PC-3 (cell line): ENCODE measurements around the gene VPS8. TPM values are rescaled to one million over a fixed set of nuclear protein-coding genes. Genes with fewer than 3 reads are reported as not detected.

Experiments used
- ATAC-seq: fragments of 200-7000 bp; cut with Tn5 transposase; 2 replicates; pipeline ENCODE4 v1.9.1; 2020; ENCODE audit warnings: mild to moderate bottlenecking, moderate library complexity
- BruUV-seq: library from RNA; stranded (reverse); fragments of 400-500 nt; replicated peaks from 2 replicates; lab custom pipeline; 2021; lab: Mats Ljungman, UMichigan
- CTCF ChIA-PET: fragments of 300-600 bp; sonication (Branson Sonifier 250); formaldehyde crosslinking; loops from one replicate; lab custom pipeline; 2022; ENCODE audit warnings: antibody characterized with exemption; lab: Charles Lee
- POLR2A ChIA-PET: fragments of 300-600 bp; sonication (Branson Sonifier 250); formaldehyde crosslinking; loops from one replicate; lab custom pipeline; 2022; ENCODE audit warnings: antibody characterized with exemption; ENCODE audit not compliant: unreplicated experiment; lab: Charles Lee
- DNase-seq: peaks from one replicate; pipeline ENCODE4 v3.0.0-alpha.2; 2015
- H2AFZ ChIP-seq: fragments of 300-600 bp; sonication (generic); 2 replicates; pipeline ENCODE4 v1.6.0; 2016; ENCODE audit warnings: antibody characterized with exemption, low read length
- H3F3A ChIP-seq: fragments of 300-600 bp; sonication (generic); one replicate; pipeline ENCODE4 v1.6.0; 2017; ENCODE audit warnings: antibody characterized with exemption, low read length, control low read depth, mild to moderate bottlenecking; ENCODE audit not compliant: unreplicated experiment
- H3K27ac ChIP-seq: fragments of 300-600 bp; sonication (generic); 2 replicates; pipeline ENCODE4 v1.5.1; 2016; ENCODE audit warnings: mild to moderate bottlenecking, low read length
- H3K27me3 ChIP-seq: fragments of 300-600 bp; sonication (generic); 2 replicates; pipeline ENCODE4 v1.6.1; 2016; ENCODE audit warnings: low read length, mixed read lengths
- H3K36me3 ChIP-seq: fragments of 300-600 bp; sonication (generic); 2 replicates; pipeline ENCODE4 v1.6.1; 2016; ENCODE audit warnings: low read depth, mixed run types, low read length, mixed read lengths
- H3K4me1 ChIP-seq: fragments of 300-600 bp; sonication (generic); 2 replicates; pipeline ENCODE4 v1.5.1; 2016; ENCODE audit warnings: low read length; ENCODE audit not compliant: insufficient read depth
- H3K4me2 ChIP-seq: fragments of 300-600 bp; sonication (generic); 2 replicates; pipeline ENCODE4 v1.6.0; 2016; ENCODE audit warnings: low read length
- H3K4me3 ChIP-seq: fragments of 300-600 bp; sonication (generic); 2 replicates; pipeline ENCODE4 v1.5.1; 2016; ENCODE audit warnings: mild to moderate bottlenecking, low read length, mixed read lengths
- H3K79me2 ChIP-seq: fragments of 300-600 bp; sonication (generic); 2 replicates; pipeline ENCODE4 v1.6.1; 2017; ENCODE audit warnings: low read length, mixed read lengths
- H3K9ac ChIP-seq: fragments of 300-600 bp; sonication (generic); 2 replicates; pipeline ENCODE4 v1.6.0; 2016; ENCODE audit warnings: mild to moderate bottlenecking, low read length
- H3K9me2 ChIP-seq: fragments of 300-600 bp; sonication (generic); replicated peaks from 2 replicates; pipeline ENCODE4 v1.6.1; 2016; ENCODE audit warnings: mixed run types, low read length, mixed read lengths
- H3K9me3 ChIP-seq: fragments of 300-600 bp; sonication (generic); 2 replicates; pipeline ENCODE4 v1.6.1; 2016; ENCODE audit warnings: low read length, mixed read lengths
- H4K20me1 ChIP-seq: fragments of 300-600 bp; sonication (generic); 2 replicates; pipeline ENCODE4 v1.6.1; 2016; ENCODE audit warnings: low read length, mixed read lengths
- CTCF ChIP-seq: fragments of 300-600 bp; sonication (generic); conservative IDR thresholded peaks from 2 replicates; pipeline ENCODE4 v1.5.1; 2017; ENCODE audit warnings: antibody characterized with exemption, low read depth, mild to moderate bottlenecking, low read length
- EZH2 ChIP-seq: fragments of 300-600 bp; sonication (generic); IDR thresholded peaks from one replicate; pipeline ENCODE4 v1.6.1; 2017; ENCODE audit warnings: antibody characterized with exemption, mild to moderate bottlenecking, low read length; ENCODE audit not compliant: unreplicated experiment
- EZH2phosphoT487 ChIP-seq: fragments of 300-600 bp; sonication (generic); IDR thresholded peaks from 2 replicates; pipeline ENCODE4 v1.6.1; 2018; ENCODE audit warnings: mild to moderate bottlenecking, antibody characterized with exemption, low read length, borderline replicate concordance
- intact Hi-C: fragments of 100-400 bp; cut with micrococcal nuclease; formaldehyde crosslinking; loops from 2 replicates; pipeline ENCODE4 v1.9.0; 2023
- total RNA-seq: library from RNA; depleted of rRNA; stranded (reverse); fragments of >200 nt; gene quantifications from 2 replicates; pipeline ENCODE4 v1.2.3, GENCODE V29; 2014

VPS8 gene
- total RNA-seq, 1 experiment from 2014 or later, result 38.0 TPM

GRCh38 chr3:184777566-184778356, 34.2 kb upstream of the VPS8 start:
- intact Hi-C loops, result loop anchor here (1.0 to 2.0 kb wide), 2 partner anchors 25 to 216 kb away; partner anchors contain the start of gene EPHB3
- no peaks in the 10 kb centered on the region for H4K20me1 ChIP-seq
- no peak overlapping the region for H2AFZ ChIP-seq
- H3K9me3 ChIP-seq, result no peaks in the 10 kb centered on the region
- H3K27me3 ChIP-seq, result no peaks in the 10 kb centered on the region
- no peaks in the 10 kb centered on the region for H3K36me3 ChIP-seq
- H3F3A ChIP-seq, result no peaks in the 10 kb centered on the region
- no peaks in the 10 kb centered on the region for H3K79me2 ChIP-seq
- CTCF ChIA-PET, result interaction anchor here (0.5 to 0.7 kb wide), 4 partner anchors 31 to 416 kb away, joined by 3 to 21 read pairs (median 5); no protein-coding TSS in a partner anchor
- DNase-seq (peak; percentile 94), ATAC-seq (peak; percentile 96)
- POLR2A ChIA-PET, result interaction anchor here (1.0 kb wide), 1 partner anchor 217 kb away, joined by 5 read pairs; the partner anchor contains the start of gene EPHB3
- no peak overlapping the region for H3K9ac ChIP-seq
- H3K4me3 ChIP-seq, result no peak overlapping the region
- H3K4me1 ChIP-seq, result no peaks in the 10 kb centered on the region
- peak; percentile 93 for TF ChIP-seq CTCF
- TF ChIP-seq EZH2, result no peak
- no peaks in the 10 kb centered on the region for H3K9me2 ChIP-seq
- H3K4me2 ChIP-seq, result no peak overlapping the region
- BruUV-seq, result no TSS peak
- H3K27ac ChIP-seq, result no peak overlapping the region

GRCh38 chr3:184778426-184779332, 33.3 kb upstream of the VPS8 start:
- H4K20me1 ChIP-seq, result no peaks in the 10 kb centered on the region
- H3K4me3 ChIP-seq, result no peak overlapping the region
- intact Hi-C loops, result no loop called here
- no peaks in the 10 kb centered on the region for H3K9me2 ChIP-seq
- no peak for TF ChIP-seq EZH2phosphoT487
- no peak for TF ChIP-seq EZH2
- no peak for TF ChIP-seq CTCF
- peak overlapping the region; percentile 30; the same call in 1 of the 2 replicates for H2AFZ ChIP-seq
- H3K27ac ChIP-seq, result no peak overlapping the region
- H3K9me3 ChIP-seq, result no peaks in the 10 kb centered on the region
- H3K79me2 ChIP-seq, result no peaks in the 10 kb centered on the region
- H3K27me3 ChIP-seq, result no peaks in the 10 kb centered on the region
- ChIA-PET CTCF (interaction anchor here (0.6 to 0.7 kb wide), 3 partner anchors 21 to 416 kb away, joined by 4 to 21 read pairs (median 7); no protein-coding TSS in a partner anchor), POLR2A (interaction anchor here (0.7 kb wide), 1 partner anchor 13 kb away, joined by 3 read pairs; no protein-coding TSS in a partner anchor)
- BruUV-seq, result no TSS peak
- H3F3A ChIP-seq, result no peaks in the 10 kb centered on the region
- H3K4me2 ChIP-seq, result no peak overlapping the region
- H3K9ac ChIP-seq, result no peak overlapping the region
- no peaks in the 10 kb centered on the region for H3K4me1 ChIP-seq
- ATAC-seq, result no peak; the same call in 1 of the 2 replicates
- no peaks in the 10 kb centered on the region for H3K36me3 ChIP-seq
- no peak for DNase-seq
